ENCODE data around the gene ZNF717. TPM values are rescaled to one million over a fixed set of nuclear protein-coding genes. Genes with fewer than 3 reads are reported as not detected.

The ZNF717 gene
- polyA plus RNA-seq, 1 donor (not counting 4 experiments of a cell fraction or from before 2014, with no cell fraction given) = 15.5 TPM

- H2AFZ ChIP-seq (ENCODE audit: control insufficient read depth, low read length) = no peak overlapping the region
- H3K36me3 ChIP-seq (ENCODE audit: control insufficient read depth in 2 of 2, extremely low read depth in 1 of 2, insufficient read depth in 2 of 2, low read length in 2 of 2) = no peaks in the 10 kb centered on the region
- H4K20me1 ChIP-seq (ENCODE audit: control insufficient read depth, extremely low read depth, insufficient read depth, low read length) = no peaks in the 10 kb centered on the region
- H3K4me3 ChIP-seq (ENCODE audit: control insufficient read depth in 2 of 3, extremely low read depth in 1 of 3, insufficient read depth in 2 of 3, low read depth in 1 of 3, low read length in 3 of 3) = no peak overlapping the region
- H3K4me1 ChIP-seq (ENCODE audit: control insufficient read depth, extremely low read depth, insufficient read depth, low read length) = no peaks in the 10 kb centered on the region
- no peaks in the 10 kb centered on the region for H3K27me3 ChIP-seq (ENCODE audit: control insufficient read depth, extremely low read depth, insufficient read depth, low read length)
- H3K9me1 ChIP-seq (ENCODE audit: control insufficient read depth, extremely low read depth, insufficient read depth, low read length) = no peaks in the 10 kb centered on the region
- DNase-seq (ENCODE audit: low read depth, low spot score) = no peak
- H3K27ac ChIP-seq (ENCODE audit: control insufficient read depth, insufficient read depth, low read length) = no peak overlapping the region
- no peak for FAIRE-seq
- TF ChIP-seq, protein P1, sequence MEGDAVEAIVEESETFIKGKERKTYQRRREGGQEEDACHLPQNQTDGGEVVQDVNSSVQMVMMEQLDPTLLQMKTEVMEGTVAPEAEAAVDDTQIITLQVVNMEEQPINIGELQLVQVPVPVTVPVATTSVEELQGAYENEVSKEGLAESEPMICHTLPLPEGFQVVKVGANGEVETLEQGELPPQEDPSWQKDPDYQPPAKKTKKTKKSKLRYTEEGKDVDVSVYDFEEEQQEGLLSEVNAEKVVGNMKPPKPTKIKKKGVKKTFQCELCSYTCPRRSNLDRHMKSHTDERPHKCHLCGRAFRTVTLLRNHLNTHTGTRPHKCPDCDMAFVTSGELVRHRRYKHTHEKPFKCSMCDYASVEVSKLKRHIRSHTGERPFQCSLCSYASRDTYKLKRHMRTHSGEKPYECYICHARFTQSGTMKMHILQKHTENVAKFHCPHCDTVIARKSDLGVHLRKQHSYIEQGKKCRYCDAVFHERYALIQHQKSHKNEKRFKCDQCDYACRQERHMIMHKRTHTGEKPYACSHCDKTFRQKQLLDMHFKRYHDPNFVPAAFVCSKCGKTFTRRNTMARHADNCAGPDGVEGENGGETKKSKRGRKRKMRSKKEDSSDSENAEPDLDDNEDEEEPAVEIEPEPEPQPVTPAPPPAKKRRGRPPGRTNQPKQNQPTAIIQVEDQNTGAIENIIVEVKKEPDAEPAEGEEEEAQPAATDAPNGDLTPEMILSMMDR (optimal IDR thresholded peaks at IDR 0.05 in 1 of 3, IDR thresholded peaks at IDR 0.05 in 1 of 3, conservative IDR thresholded peaks at IDR 0.05 in 1 of 3; ENCODE audit: extremely low read depth in 1 of 3, insufficient read depth in 2 of 3, low read length in 3 of 3) = no peak
- no peak for TF ChIP-seq EZH2 (IDR thresholded peaks at IDR 0.05; ENCODE audit: low read length)
- peaks cover 10% of the 10 kb centered on the region for H3K9me3 ChIP-seq (ENCODE audit: control insufficient read depth, low read depth, low read length)
- dilution Hi-C loops (cut with MboI; ENCODE audit: extremely low pct_ligation_motif_present, low sequenced_read_pairs) = no loop called here
- H3K79me2 ChIP-seq (ENCODE audit: control insufficient read depth, insufficient read depth, low read length) = no peaks in the 10 kb centered on the region
- no peak overlapping the region for H3K9ac ChIP-seq (ENCODE audit: control insufficient read depth, extremely low read depth, insufficient read depth, low read length)
- no peak overlapping the region for H3K4me2 ChIP-seq (ENCODE audit: control insufficient read depth, extremely low read depth, insufficient read depth, low read depth, low read length)
Measured at GRCh38 chr3:75727985-75728384, 57.4 kb downstream of the ZNF717 start.

DNA sequence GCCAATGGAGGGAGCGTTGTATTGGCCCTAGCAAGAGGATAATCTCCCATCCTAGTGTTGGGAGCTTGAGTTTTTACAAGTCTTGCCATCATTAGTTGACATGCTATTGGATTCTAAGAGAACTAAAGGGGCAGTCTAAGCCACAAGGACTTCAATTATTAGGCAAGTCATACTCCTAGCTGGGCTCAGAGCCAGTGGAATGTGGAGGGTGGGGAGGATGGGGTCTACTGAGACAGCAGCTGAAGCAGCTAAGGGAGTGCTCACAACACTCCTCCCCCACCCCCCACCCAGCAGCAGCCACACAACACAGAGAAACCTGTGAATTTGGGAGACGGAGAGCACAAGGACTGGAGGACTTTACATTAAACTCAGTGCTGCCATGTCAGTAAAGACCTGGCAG lies 93.3 kb downstream of the ZNF717 start:
- Histone ChIP-seq H3K9me1 (ENCODE audit: control insufficient read depth, extremely low read depth, insufficient read depth, low read length) (no peaks in the 10 kb centered on the region), H3K4me3 (ENCODE audit: control insufficient read depth in 2 of 3, extremely low read depth in 1 of 3, insufficient read depth in 2 of 3, low read depth in 1 of 3, low read length in 3 of 3) (no peak overlapping the region), H3K36me3 (ENCODE audit: control insufficient read depth in 2 of 2, extremely low read depth in 1 of 2, insufficient read depth in 2 of 2, low read length in 2 of 2) (no peaks in the 10 kb centered on the region), H2AFZ (ENCODE audit: control insufficient read depth, low read length) (no peak overlapping the region), H3K4me1 (ENCODE audit: control insufficient read depth, extremely low read depth, insufficient read depth, low read length) (no peaks in the 10 kb centered on the region), H3K9ac (ENCODE audit: control insufficient read depth, extremely low read depth, insufficient read depth, low read length) (no peak overlapping the region), H3K4me2 (ENCODE audit: control insufficient read depth, extremely low read depth, insufficient read depth, low read depth, low read length) (no peak overlapping the region), H3K79me2 (ENCODE audit: control insufficient read depth, insufficient read depth, low read length) (no peaks in the 10 kb centered on the region), H3K9me3 (ENCODE audit: control insufficient read depth, low read depth, low read length) (no peaks in the 10 kb centered on the region), H3K27me3 (ENCODE audit: control insufficient read depth, extremely low read depth, insufficient read depth, low read length) (no peaks in the 10 kb centered on the region), H3K27ac (ENCODE audit: control insufficient read depth, insufficient read depth, low read length) (no peak overlapping the region), H4K20me1 (ENCODE audit: control insufficient read depth, extremely low read depth, insufficient read depth, low read length) (no peaks in the 10 kb centered on the region)
- dilution Hi-C loops (cut with MboI; ENCODE audit: extremely low pct_ligation_motif_present, low sequenced_read_pairs) = no loop called here
- FAIRE-seq = no peak
- TF ChIP-seq, protein P1 (optimal IDR thresholded peaks at IDR 0.05 in 1 of 3, IDR thresholded peaks at IDR 0.05 in 1 of 3, conservative IDR thresholded peaks at IDR 0.05 in 1 of 3; ENCODE audit: extremely low read depth in 1 of 3, insufficient read depth in 2 of 3, low read length in 3 of 3) = no peak
- no peak for TF ChIP-seq EZH2 (IDR thresholded peaks at IDR 0.05; ENCODE audit: low read length)
- no peak for DNase-seq (ENCODE audit: low read depth, low spot score)
